ENCODE measurements around the gene IL9. TPM values are rescaled to one million over a fixed set of nuclear protein-coding genes. Genes with fewer than 3 reads are reported as not detected.

Gene IL9
- total and polyA plus RNA-seq, 2 of the 13 experiments (the other 11 are each of a cell fraction or from before 2014, with no cell fraction given) = not detected

DNA sequence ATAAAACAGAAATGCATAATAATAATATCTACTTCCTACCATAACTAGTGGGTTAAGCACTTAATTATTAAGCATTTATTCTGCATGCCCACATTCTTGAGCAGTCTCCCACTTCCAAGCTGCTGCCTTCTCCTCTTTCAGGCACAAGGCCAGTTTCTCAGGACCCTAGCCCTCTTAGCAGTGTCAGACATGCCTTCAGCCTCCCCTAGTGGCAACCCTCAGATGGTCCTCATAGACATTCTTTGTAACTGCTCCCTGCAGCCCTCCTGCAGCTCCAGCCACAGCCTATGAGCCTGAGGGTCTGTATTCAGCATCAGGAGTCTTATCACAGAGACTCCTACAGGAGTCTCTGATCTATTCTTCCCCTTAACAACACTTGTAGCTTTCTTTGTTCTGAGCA lies 3.9 kb downstream of the IL9 start:
- Histone ChIP-seq H3K9ac (ENCODE audit: insufficient read depth, low read depth, low read length) (no peak overlapping the region), H2AFZ (ENCODE audit: low read length) (no peak overlapping the region), H3K27me3 (ENCODE audit: control insufficient read depth in 1 of 2, insufficient read depth in 2 of 2, low read length in 2 of 2) (peaks cover 0 to 5% of the 10 kb centered on the region in 2 experiments; a peak in 2 of 5 replicates), H4K20me1 (ENCODE audit: insufficient read depth, low read length) (no peaks in the 10 kb centered on the region), H3K79me2 (ENCODE audit: insufficient read depth, low read length) (no peaks in the 10 kb centered on the region), H3K27ac (ENCODE audit: extremely low read length, insufficient read depth, low read length) (no peak overlapping the region), H3K9me3 (ENCODE audit: low read length) (no peaks in the 10 kb centered on the region), H3K4me1 (ENCODE audit: insufficient read depth, low read length) (peaks cover 27% of the 10 kb centered on the region), H3K36me3 (replicated peaks in 1 of 2; ENCODE audit: control insufficient read depth in 1 of 2, insufficient read depth in 2 of 2, low read length in 2 of 2) (no peaks in the 10 kb centered on the region), H3K4me2 (ENCODE audit: low read depth, low read length) (no peak overlapping the region), H3K4me3 (replicated peaks in 1 of 3; ENCODE audit: insufficient read depth in 1 of 3, low read depth in 2 of 3, low read length in 3 of 3) (no peak overlapping the region)
- DNase-seq (ENCODE audit: low spot score) (no peak), FAIRE-seq (no peak), ATAC-seq (peak; percentile 62)
- in situ Hi-C loops (cut with HindIII; ENCODE audit: extremely low pct_ligation_motif_present, low pct_unique_long_range_greater_than_20kb) (no loop called here), intact Hi-C loops (cut with micrococcal nuclease; ENCODE audit: unreplicated experiment) (no loop called here)
- ChIA-PET CTCF (ENCODE audit: low intra/inter-chr PET ratio, low total read pairs) (no interaction called here), POLR2A (interaction anchor here (1.3 kb wide), 1 partner anchor 162 kb away, joined by 3 read pairs; no protein-coding TSS in a partner anchor)
- no TSS peak for BruUV-seq (replicated peaks)
- TF ChIP-seq STAG1 (CRISPR knock-in tag; IDR thresholded peaks at IDR 0.05) = peak; percentile 44
- no peak for TF ChIP-seq SCMH1 (CRISPR knock-in tag; IDR thresholded peaks at IDR 0.05; ENCODE audit: borderline replicate concordance)
- TF ChIP-seq, protein P1, sequence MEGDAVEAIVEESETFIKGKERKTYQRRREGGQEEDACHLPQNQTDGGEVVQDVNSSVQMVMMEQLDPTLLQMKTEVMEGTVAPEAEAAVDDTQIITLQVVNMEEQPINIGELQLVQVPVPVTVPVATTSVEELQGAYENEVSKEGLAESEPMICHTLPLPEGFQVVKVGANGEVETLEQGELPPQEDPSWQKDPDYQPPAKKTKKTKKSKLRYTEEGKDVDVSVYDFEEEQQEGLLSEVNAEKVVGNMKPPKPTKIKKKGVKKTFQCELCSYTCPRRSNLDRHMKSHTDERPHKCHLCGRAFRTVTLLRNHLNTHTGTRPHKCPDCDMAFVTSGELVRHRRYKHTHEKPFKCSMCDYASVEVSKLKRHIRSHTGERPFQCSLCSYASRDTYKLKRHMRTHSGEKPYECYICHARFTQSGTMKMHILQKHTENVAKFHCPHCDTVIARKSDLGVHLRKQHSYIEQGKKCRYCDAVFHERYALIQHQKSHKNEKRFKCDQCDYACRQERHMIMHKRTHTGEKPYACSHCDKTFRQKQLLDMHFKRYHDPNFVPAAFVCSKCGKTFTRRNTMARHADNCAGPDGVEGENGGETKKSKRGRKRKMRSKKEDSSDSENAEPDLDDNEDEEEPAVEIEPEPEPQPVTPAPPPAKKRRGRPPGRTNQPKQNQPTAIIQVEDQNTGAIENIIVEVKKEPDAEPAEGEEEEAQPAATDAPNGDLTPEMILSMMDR (CRISPR knock-in tag; IDR thresholded peaks at IDR 0.05) = peak; percentile 57
- no peak for TF ChIP-seq TAF1 (CRISPR knock-in tag; IDR thresholded peaks at IDR 0.05)
- TF ChIP-seq ZKSCAN1 (IDR thresholded peaks at IDR 0.05; ENCODE audit: low read length) = no peak

DNA sequence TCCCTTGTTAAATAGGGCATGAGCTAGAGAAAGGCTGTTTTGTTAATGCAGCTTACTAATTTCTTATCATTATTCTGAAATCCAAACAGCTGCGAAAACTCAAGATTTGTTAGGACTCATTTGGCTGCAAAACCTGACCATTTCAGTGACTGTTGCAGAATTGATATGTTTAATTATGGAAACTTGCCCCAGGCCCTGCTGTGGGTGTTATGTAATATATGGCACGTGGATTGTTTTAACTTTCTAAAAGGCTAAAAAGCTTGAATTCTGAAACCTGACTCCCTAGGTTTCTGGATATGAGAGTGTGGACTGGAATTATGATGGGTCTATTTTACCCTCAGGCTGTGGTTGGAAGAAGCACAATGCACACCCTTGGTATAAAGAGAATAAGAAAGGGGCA lies 4.4 kb downstream of the IL9 start:
- no peaks in the 10 kb centered on the region for H4K20me1 ChIP-seq (ENCODE audit: insufficient read depth, low read length)
- no peak overlapping the region for H3K27ac ChIP-seq (ENCODE audit: extremely low read length, insufficient read depth, low read length)
- BruUV-seq (replicated peaks) = no TSS peak
- H3K4me2 ChIP-seq (ENCODE audit: low read depth, low read length) = no peak overlapping the region
- WGBS (ENCODE audit: low lambda C conversion rate) = 38% methylated on average over 2 of the region's 2 CpGs
- H3K27me3 ChIP-seq (ENCODE audit: control insufficient read depth in 1 of 2, insufficient read depth in 2 of 2, low read length in 2 of 2) = peaks cover 0 to 5% of the 10 kb centered on the region in 2 experiments; a peak in 2 of 5 replicates
- intact Hi-C loops (cut with micrococcal nuclease; ENCODE audit: unreplicated experiment) = no loop called here
- CTCF ChIA-PET (ENCODE audit: low intra/inter-chr PET ratio, low total read pairs) = no interaction called here
- ATAC-seq (no peak), FAIRE-seq (no peak), DNase-seq (ENCODE audit: low spot score) (no peak)
- no peak overlapping the region for H3K4me3 ChIP-seq (replicated peaks in 1 of 3; ENCODE audit: insufficient read depth in 1 of 3, low read depth in 2 of 3, low read length in 3 of 3)
- H3K4me1 ChIP-seq (ENCODE audit: insufficient read depth, low read length) = peaks cover 27% of the 10 kb centered on the region
- in situ Hi-C loops (cut with HindIII; ENCODE audit: extremely low pct_ligation_motif_present, low pct_unique_long_range_greater_than_20kb) = no loop called here
- POLR2A ChIA-PET = interaction anchor here (1.3 kb wide), 1 partner anchor 162 kb away, joined by 3 read pairs; no protein-coding TSS in a partner anchor
- no peak overlapping the region for H2AFZ ChIP-seq (ENCODE audit: low read length)
- no peaks in the 10 kb centered on the region for H3K9me3 ChIP-seq (ENCODE audit: low read length)
- no peak overlapping the region for H3K9ac ChIP-seq (ENCODE audit: insufficient read depth, low read depth, low read length)
- H3K36me3 ChIP-seq (replicated peaks in 1 of 2; ENCODE audit: control insufficient read depth in 1 of 2, insufficient read depth in 2 of 2, low read length in 2 of 2) = no peaks in the 10 kb centered on the region
- H3K79me2 ChIP-seq (ENCODE audit: insufficient read depth, low read length) = no peaks in the 10 kb centered on the region
- no peak for TF ChIP-seq KDM6A (CRISPR knock-in tag; IDR thresholded peaks at IDR 0.05; ENCODE audit: low read depth)
- TF ChIP-seq GABPA (IDR thresholded peaks at IDR 0.05; ENCODE audit: low read depth, low read length) = no peak
- TF ChIP-seq GABPA (CRISPR knock-in tag; IDR thresholded peaks at IDR 0.05; ENCODE audit: low read depth) = no peak
- no peak for TF ChIP-seq MEIS2 (CRISPR knock-in tag; IDR thresholded peaks at IDR 0.05)
- no peak for TF ChIP-seq FOXJ3 (CRISPR knock-in tag; IDR thresholded peaks at IDR 0.05; ENCODE audit: borderline replicate concordance)
- no peak for TF ChIP-seq MYC (CRISPR knock-in tag; IDR thresholded peaks at IDR 0.05; ENCODE audit: borderline replicate concordance)
- TF ChIP-seq, protein P2, sequence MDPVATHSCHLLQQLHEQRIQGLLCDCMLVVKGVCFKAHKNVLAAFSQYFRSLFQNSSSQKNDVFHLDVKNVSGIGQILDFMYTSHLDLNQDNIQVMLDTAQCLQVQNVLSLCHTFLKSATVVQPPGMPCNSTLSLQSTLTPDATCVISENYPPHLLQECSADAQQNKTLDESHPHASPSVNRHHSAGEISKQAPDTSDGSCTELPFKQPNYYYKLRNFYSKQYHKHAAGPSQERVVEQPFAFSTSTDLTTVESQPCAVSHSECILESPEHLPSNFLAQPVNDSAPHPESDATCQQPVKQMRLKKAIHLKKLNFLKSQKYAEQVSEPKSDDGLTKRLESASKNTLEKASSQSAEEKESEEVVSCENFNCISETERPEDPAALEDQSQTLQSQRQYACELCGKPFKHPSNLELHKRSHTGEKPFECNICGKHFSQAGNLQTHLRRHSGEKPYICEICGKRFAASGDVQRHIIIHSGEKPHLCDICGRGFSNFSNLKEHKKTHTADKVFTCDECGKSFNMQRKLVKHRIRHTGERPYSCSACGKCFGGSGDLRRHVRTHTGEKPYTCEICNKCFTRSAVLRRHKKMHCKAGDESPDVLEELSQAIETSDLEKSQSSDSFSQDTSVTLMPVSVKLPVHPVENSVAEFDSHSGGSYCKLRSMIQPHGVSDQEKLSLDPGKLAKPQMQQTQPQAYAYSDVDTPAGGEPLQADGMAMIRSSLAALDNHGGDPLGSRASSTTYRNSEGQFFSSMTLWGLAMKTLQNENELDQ (CRISPR knock-in tag; IDR thresholded peaks at IDR 0.05; ENCODE audit: borderline replicate concordance) = no peak
- TF ChIP-seq GTF2F1 (IDR thresholded peaks at IDR 0.05; ENCODE audit: low read length) = no peak
- TF ChIP-seq, protein P3, sequence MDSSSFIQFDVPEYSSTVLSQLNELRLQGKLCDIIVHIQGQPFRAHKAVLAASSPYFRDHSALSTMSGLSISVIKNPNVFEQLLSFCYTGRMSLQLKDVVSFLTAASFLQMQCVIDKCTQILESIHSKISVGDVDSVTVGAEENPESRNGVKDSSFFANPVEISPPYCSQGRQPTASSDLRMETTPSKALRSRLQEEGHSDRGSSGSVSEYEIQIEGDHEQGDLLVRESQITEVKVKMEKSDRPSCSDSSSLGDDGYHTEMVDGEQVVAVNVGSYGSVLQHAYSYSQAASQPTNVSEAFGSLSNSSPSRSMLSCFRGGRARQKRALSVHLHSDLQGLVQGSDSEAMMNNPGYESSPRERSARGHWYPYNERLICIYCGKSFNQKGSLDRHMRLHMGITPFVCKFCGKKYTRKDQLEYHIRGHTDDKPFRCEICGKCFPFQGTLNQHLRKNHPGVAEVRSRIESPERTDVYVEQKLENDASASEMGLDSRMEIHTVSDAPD (CRISPR knock-in tag; IDR thresholded peaks at IDR 0.05) = no peak
- TF ChIP-seq IRX3 (CRISPR knock-in tag; IDR thresholded peaks at IDR 0.05; ENCODE audit: borderline replicate concordance, low read depth) = no peak
